ENCODE measurements around the gene LMO1. TPM values are rescaled to one million over a fixed set of nuclear protein-coding genes. Genes with fewer than 3 reads are reported as not detected.

The LMO1 gene
- total RNA-seq, 2 donors from 2014 or later = not detected

DNA sequence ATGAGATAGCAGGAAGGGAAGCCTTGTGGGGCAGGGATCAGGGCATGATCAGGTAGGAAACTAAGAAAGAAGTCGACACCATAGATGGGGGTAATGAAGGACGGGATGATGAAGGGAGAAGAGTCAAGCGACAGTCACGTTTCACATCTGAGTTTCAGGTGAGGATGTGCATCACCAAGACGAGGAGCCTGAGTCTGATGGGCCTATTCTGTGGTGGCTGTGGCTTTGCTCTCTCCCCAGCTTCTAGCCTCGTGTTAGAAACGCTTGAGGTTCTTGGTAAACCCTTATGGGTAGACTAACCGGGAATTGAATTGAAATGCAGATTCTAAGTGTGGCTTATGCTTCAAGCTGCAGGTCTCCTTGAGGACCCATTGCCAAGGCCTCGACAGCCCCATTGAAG, 45.6 kb upstream of the LMO1 start:
- TF ChIP-seq, protein P1, sequence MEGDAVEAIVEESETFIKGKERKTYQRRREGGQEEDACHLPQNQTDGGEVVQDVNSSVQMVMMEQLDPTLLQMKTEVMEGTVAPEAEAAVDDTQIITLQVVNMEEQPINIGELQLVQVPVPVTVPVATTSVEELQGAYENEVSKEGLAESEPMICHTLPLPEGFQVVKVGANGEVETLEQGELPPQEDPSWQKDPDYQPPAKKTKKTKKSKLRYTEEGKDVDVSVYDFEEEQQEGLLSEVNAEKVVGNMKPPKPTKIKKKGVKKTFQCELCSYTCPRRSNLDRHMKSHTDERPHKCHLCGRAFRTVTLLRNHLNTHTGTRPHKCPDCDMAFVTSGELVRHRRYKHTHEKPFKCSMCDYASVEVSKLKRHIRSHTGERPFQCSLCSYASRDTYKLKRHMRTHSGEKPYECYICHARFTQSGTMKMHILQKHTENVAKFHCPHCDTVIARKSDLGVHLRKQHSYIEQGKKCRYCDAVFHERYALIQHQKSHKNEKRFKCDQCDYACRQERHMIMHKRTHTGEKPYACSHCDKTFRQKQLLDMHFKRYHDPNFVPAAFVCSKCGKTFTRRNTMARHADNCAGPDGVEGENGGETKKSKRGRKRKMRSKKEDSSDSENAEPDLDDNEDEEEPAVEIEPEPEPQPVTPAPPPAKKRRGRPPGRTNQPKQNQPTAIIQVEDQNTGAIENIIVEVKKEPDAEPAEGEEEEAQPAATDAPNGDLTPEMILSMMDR (IDR thresholded peaks at IDR 0.05) = no peak
- DNase-seq (ENCODE audit: low spot score) = no peak
- H3K27me3 ChIP-seq = no peaks in the 10 kb centered on the region

DNA sequence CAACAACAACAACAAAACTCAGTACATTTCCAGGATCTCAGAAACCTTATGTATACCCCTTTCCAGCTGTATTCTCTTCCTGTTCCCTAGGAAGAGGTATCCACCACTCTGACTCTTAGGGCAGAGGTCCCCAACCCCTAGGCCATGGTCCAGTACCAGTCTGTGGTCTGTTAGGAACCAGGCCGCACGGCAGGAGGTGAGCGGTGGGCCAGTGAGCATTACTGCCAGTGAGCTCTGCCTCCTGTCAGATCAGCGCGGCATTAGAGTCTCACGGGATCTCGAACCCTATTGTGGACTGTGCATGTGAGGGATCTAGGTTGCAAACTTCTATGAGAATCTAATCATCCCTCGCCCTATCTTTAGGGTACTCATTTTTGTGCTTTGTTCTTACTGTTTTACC, 43.9 kb upstream of the LMO1 start:
- no peaks in the 10 kb centered on the region for H3K36me3 ChIP-seq
- peaks cover 0 to 13% of the 10 kb centered on the region in 2 donors for H3K9me3 ChIP-seq
- TF ChIP-seq, protein P1 (IDR thresholded peaks at IDR 0.05) = no peak
- no peak overlapping the region for H3K4me3 ChIP-seq
- no peak overlapping the region for H3K27ac ChIP-seq
- H3K27me3 ChIP-seq = no peaks in the 10 kb centered on the region
- no peak for DNase-seq (ENCODE audit: low spot score)
- H3K4me1 ChIP-seq = no peaks in the 10 kb centered on the region

More for the DNA sequence above, 45.6 kb upstream of the LMO1 start:
- H3K36me3 ChIP-seq = no peaks in the 10 kb centered on the region
- H3K27ac ChIP-seq = no peak overlapping the region
- H3K4me3 ChIP-seq = no peak overlapping the region
- H3K9me3 ChIP-seq = peaks cover 0 to 8% of the 10 kb centered on the region in 2 donors
- no peaks in the 10 kb centered on the region for H3K4me1 ChIP-seq

DNA sequence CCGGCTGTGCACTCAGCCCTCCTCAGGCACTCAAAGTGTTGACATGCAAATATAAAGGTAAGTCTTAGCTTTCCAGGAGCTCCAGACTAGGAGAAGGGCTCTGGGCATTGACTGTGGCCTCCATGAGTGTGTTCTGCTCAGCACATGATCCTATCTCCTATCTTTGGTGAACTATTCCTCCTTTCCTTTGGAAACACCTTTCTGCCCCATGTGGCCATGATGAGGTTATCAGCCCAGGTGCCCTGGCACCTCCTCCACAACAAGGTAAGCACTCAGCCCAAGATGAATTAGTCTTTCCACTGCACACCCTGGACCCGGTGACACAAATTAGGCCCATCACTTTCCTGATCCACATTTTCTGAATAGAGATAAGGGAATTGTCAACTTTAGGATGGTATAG, 37.9 kb upstream of the LMO1 start:
- no peaks in the 10 kb centered on the region for H3K36me3 ChIP-seq
- DNase-seq (ENCODE audit: low spot score) = no peak
- TF ChIP-seq, protein P1 (IDR thresholded peaks at IDR 0.05) = no peak
- H3K27me3 ChIP-seq = no peaks in the 10 kb centered on the region
- H3K4me3 ChIP-seq = no peak overlapping the region
- H3K27ac ChIP-seq = no peak overlapping the region
- H3K9me3 ChIP-seq = peaks cover 0 to 13% of the 10 kb centered on the region in 2 donors
- H3K4me1 ChIP-seq = no peaks in the 10 kb centered on the region

DNA sequence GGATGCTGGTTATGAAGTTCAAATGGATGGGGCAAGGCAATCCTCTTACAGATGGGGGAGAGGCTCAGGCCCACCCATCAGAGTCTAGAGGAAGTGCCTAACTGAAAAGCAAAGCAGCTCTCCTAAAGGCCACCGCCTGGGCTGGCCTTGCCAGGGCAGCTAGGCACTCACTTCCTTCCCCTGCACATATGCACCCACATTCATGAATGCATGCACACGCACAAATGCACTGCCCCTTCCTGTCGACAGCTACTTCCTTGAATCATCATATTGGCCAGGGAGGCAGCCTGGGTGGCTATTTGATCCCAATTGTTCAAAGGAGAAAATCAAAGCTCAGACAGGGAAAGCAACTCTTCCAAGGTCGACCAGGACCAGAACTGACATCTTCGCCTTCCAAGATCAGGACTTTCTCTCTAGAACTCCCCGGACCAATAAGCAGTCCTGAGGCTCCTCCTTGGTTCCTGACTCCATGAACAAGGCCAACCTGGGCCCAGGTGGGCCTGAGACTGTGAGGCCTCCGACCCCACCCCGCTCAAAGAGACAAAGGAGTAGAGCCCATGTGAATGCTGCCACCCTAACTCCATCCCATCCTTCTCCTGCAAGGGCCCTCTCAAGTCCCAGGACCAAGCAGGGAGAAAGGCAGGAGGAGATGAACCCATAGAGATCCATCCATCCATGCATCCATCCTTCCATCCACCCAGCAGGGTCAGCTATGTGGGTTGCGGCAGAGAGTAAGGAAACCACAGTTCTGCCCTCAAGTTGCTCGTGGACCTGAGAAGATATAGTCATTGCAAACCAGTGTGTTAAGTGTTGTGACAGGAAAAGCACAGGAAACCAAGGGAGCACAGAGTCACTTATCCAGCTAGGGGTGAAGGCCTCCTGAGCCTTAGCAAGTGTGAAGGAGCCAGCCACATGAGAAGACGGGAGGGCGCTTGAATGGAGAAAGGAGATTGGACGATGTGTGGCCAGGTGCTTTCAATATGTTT, 35.4 kb upstream of the LMO1 start:
- H3K4me1 ChIP-seq = no peaks in the 10 kb centered on the region
- no peak overlapping the region for H3K27ac ChIP-seq
- TF ChIP-seq, protein P1 (IDR thresholded peaks at IDR 0.05) = no peak
- no peak overlapping the region for H3K4me3 ChIP-seq
- H3K9me3 ChIP-seq = peaks cover 0 to 4% of the 10 kb centered on the region in 2 donors
- DNase-seq (ENCODE audit: low spot score) = no peak
- no peaks in the 10 kb centered on the region for H3K27me3 ChIP-seq
- no peaks in the 10 kb centered on the region for H3K36me3 ChIP-seq

DNA sequence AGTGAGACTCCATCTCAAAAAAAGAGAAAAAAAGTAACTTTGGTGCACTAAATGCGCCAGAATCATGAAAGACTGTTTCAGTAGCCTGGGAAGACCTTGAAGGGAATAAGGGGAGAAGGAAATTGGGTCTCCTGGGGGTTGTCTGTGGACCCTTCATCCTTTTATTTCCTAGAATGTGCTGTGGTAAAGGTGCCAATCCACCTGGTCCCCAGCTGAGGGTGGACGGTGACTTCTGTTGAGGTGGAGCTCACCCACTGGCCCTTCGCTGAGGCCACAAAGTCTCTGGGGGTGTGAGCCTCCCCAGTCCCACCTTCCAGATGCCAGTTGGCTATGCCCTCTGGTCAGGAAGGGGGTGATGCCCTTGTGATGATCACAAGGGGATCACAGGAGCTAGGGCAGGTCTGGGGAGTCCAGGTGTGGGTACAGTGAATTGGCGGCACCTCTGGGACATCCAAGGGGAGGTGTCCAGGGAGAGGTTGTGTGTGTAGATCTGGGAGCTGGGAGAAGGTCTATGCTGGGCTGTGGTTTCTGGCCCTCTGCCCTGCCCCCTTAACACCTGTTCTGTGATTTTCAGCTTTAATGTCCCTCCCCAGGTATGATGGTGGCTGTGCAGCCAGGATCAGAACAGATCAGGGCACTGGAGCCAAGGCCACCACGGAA, 34.2 kb upstream of the LMO1 start:
- no peaks in the 10 kb centered on the region for H3K36me3 ChIP-seq
- TF ChIP-seq, protein P1 (IDR thresholded peaks at IDR 0.05) = no peak
- H3K27me3 ChIP-seq = no peaks in the 10 kb centered on the region
- no peaks in the 10 kb centered on the region for H3K9me3 ChIP-seq
- H3K27ac ChIP-seq = no peak overlapping the region
- DNase-seq (ENCODE audit: low spot score) = no peak
- H3K4me1 ChIP-seq = no peaks in the 10 kb centered on the region
- no peak overlapping the region for H3K4me3 ChIP-seq
